Posterior vena cava (tissue), 2 donors: ENCODE results near the gene PRDM13. TPM values are rescaled to one million over a fixed set of nuclear protein-coding genes. Genes with fewer than 3 reads are reported as not detected.
"Not testable (repeated sequence)": the region's sequence is repeated elsewhere in the genome, so short reads cannot be mapped to it uniquely, and the experiment has no call there.

Experiments used
- DNase-seq: peaks from one replicate; pipeline ENCODE4 v3.0.0-alpha.2; 2020; ENCODE audit warnings: low spot score
- intact Hi-C, 2 donors: fragments of 100-400 bp; cut with DNase I; formaldehyde crosslinking; loops; one replicate each; pipeline versions ENCODE4 v1.14.1 to v1.14.2; 2022 to 2023
- long read RNA-seq, 2 donors: library from polyadenylated mRNA; unstranded; transcript quantifications; one replicate each; pipeline ENCODE4 v2.0.0, GENCODE V29; 2020 to 2021
- total RNA-seq, 2 donors: library from RNA; stranded (reverse); fragmentation: NEBNext Ultra II Directional; extraction: Animal tissue kit (Norgen Biotek cat#: 25700); gene quantifications; one replicate each; pipeline ENCODE4 v1.2.1, GENCODE V29; 2021
- donor health status: DM: yes; HTN: yes; CAD: no.
- donor health status: DM: yes; HTN: yes; CAD: no.

The PRDM13 gene
- total RNA-seq, result not detected
- long read RNA-seq, donor 1, result 0 reads
- long read RNA-seq, donor 2, result 0 reads

- no peak for DNase-seq
- intact Hi-C loops, result no loop called here
These were observed at the start of gene PRDM13 for GRCh38 chr6:99606656-99607415. Gene PRDM13 (plus strand): TSS chr6:99606833. CDS start chr6:99607035, 202 bp downstream.

- intact Hi-C loops, result no loop called here
- DNase-seq, result no peak
These were observed 47.6 kb upstream of the PRDM13 start for GRCh38 chr6:99559057-99559456.

- DNase-seq, result no peak
- intact Hi-C loops, result no loop called here
These were observed 46.0 kb upstream of the PRDM13 start for GRCh38 chr6:99560668-99561067.

- intact Hi-C loops, result no loop called here
- no peak for DNase-seq
These were observed 43.4 kb upstream of the PRDM13 start for GRCh38 chr6:99563056-99563723.

DNA sequence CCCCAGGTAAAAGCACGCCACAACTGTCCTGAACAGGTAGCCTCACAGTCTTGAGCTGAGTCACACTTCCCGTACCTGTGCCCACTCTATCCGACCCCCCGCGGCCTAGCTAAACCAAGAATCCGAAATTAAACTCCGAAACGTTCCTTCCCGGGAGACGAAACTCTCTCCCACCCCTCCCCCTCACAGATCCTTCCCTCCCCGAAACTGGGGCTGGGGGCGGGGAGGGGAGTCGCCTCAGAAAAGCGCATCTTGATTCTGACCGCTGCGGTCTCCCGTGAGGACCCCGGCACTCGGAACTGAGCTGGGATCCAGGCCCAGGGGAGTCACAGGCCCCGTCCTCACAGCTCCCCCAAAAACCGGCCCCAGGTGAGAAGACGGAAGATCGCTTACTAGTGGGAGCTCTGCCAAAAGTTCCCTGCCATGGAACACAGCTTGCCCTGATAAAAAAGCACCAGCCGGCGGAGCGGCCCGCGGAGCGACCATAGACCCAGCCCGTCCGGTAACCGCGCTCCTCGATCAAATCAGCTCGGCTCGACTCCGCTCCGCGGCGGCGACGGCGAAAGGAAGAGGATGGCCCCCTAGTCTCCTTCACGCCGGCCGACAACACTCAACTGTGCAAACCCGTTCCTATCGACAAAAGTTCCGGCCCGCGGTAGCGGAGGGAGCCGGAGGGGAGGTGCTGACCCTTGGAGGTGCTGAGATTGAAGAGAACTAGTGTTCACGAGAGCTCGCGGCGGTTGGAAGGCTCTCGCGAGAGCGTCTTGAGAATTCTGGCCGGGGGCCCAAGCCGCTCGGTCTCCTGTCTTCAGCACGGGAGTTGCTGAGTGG lies 38.3 kb upstream of the PRDM13 start, which contains the start of gene CCNC:
CCNC (minus strand) TSS at position 558 of the 831 bp plus-strand sequence; CDS start at position 425, 133 bp downstream.
- peak; percentile 98 for DNase-seq
- intact Hi-C loops, result no loop called here

GRCh38 chr6:99573980-99574617 lies 32.5 kb upstream of the PRDM13 start:
- intact Hi-C loops, result no loop called here
- no peak for DNase-seq

GRCh38 chr6:99575544-99576227 lies 30.9 kb upstream of the PRDM13 start:
- intact Hi-C loops, result no loop called here
- DNase-seq, result no peak

DNA sequence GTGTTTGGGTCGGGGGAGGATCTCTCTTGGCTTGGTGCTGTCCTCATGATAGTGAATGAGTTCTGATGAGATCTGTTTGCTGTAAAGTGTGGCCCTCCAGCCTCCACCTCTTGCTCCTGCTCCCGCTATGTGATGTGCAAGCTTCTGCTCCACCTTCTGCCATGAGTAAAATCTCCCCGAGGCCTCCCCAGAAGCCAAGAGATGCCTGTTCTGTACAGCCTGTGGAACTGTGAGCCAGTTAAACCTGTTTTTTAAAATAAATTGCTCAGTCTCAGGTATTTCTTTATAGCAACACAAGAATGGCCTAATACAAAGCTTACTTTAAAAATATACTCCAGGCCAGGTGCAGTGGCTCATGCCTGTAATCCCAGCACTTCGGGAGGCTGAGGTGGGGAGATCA lies 26.9 kb upstream of the PRDM13 start:
- DNase-seq, result no peak

GRCh38 chr6:99587792-99588191 lies 18.8 kb upstream of the PRDM13 start:
- intact Hi-C loops, result loop anchor here in 1 of 2 donors (10.0 kb wide), 1 partner anchor 157 kb away; no protein-coding TSS in a partner anchor
- DNase-seq, result no peak

More for the DNA sequence above, 26.9 kb upstream of the PRDM13 start:
- intact Hi-C loops, result loop anchor here in 1 of 2 donors (10.0 kb wide), 1 partner anchor 165 kb away; no protein-coding TSS in a partner anchor

- peak; percentile 90 for DNase-seq
- intact Hi-C loops, result loop anchor here in 1 of 2 donors (10.0 kb wide), 1 partner anchor 156 kb away; no protein-coding TSS in a partner anchor
These were observed 17.9 kb upstream of the PRDM13 start for GRCh38 chr6:99588618-99589289.

DNA sequence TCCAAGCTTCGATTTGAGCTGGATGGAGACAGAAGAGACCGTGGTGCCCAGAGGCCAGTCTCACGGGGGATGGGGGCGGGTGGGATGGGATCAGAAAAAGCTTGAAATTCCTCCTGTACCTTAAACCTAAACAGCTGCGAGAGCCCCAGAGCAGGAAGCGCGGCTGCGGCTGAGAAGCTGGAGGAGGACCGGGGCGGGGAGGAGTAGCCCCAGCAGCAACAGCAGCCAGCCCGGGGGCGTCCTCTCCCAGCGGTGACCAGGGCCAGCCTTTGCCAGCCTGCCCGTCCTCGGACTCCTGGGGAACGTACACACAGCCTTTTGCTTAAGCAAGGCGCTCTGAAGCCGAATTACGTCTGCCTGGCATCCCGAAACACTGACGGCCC lies 17.4 kb upstream of the PRDM13 start:
- DNase-seq, result no peak
- intact Hi-C loops, result loop anchor here in 1 of 2 donors (10.0 kb wide), 1 partner anchor 156 kb away; no protein-coding TSS in a partner anchor

DNA sequence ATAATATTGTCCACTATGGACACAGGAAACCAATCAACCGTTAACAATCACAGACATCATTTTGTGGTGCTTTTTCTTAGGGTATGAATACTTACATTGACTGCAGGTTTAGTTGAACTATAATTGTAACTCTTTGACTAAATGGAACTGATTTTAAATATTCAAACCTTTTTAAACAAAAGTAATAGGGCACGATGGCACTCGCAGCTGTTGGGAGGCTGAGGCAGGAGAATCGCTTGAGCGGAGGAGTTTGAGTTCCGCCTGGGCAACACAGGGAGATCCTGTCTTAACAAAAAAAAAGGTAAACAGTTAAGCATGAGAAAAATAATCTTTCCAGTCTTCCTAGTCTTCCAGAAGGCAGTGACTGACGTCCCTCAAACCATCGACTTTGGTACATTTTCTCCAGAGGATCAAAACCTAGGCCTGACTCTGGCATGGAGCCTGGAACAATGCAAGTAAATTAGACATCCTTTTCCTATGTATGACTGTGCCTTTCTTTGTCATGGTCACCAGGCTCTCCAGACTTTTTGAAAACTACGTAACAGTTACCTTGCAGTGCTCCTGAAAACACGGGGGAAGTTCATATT lies 16.6 kb upstream of the PRDM13 start:
- no peak for DNase-seq
- intact Hi-C loops, result loop anchor here in 1 of 2 donors (10.0 kb wide), 1 partner anchor 155 kb away; no protein-coding TSS in a partner anchor

DNA sequence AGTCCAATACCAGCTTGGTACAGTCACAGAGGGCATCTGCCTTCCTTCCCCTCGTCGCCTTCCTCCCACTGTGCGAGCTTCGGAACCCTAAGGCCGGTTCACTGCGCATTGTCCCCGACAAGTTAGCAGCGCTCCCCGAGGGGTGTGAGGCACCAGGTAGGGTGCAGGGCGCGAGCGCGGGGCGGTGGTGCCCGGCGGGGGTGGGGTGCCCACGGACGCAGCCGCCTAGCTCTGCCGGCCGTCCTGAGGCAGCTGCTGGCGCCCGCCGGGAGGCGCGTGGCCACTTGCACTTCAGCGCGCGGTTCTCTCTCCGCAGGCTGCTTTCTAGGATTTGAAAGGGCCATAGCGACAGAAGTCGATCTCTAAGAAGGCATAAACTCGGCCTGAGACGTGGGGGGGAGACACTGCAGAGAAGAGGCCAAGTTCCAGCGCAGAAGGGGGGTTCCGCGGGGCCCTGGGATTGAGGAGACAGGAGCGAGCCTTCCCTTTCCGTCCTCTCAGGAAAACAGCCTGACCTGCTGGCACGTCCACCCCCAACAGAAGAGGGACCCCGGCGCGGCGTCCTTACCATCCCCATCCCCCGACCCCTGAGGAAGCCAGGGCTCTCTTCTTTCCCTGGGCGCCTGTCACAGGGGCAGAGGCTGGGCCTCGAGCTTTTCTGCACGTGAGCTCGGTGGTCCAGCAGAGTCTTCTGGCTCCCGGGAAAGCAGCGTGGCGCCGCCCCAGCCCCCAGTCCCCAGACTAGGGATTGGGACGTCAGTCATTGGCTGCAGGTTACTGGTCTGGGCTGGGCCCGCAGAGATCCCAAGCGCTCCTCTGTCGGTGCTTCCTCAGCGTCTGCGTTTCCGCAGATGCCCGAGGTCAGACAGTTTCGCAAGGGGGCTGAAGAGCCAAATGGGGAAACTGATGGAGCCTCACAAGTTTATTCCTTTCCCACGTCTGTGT lies 15.6 kb upstream of the PRDM13 start:
- DNase-seq, result no peak
- intact Hi-C loops, result no loop called here

DNA sequence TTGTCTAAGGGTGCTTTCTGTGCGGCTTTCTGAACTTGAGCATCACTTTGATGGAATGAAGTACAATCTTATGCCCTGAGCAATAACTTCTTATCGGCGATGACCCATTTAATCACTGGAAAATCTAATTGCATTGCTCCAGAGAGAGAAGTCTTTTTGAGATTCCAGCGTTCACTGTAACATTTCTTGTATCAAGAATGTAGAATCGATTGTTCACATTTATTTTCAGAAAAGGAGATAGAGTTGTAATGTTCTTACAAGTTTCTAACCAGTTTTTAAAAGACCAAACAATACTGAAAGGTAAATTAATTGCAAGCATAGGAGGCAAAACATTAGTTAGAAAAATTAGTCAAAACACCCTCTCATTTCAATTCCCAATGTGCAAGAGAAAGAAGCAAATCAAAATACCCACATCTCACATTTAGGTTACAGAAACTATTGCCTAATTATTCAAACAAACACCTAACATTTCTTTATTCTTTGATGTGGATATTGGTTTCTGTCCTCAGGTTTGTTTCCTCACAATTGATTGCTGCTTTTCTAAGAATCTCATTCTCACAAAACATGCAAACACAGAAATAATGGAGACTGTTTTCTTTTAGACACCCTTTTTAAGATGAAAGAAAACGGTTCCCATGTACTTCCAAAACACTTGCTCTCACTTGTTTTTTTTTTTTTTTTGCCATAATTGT lies 14.8 kb upstream of the PRDM13 start:
- DNase-seq, result no peak
- intact Hi-C loops, result no loop called here

GRCh38 chr6:99592900-99593299 lies 13.7 kb upstream of the PRDM13 start:
- DNase-seq, result no peak
- intact Hi-C loops, result no loop called here

- intact Hi-C loops, DNase-seq: not testable (repeated sequence)
These were observed 11.9 kb upstream of the PRDM13 start for GRCh38 chr6:99594696-99595095.
